ENCODE data around the gene TRIO.

GRCh38 chr5:14185326-14186058, 42.4 kb downstream of the TRIO start:
- TF ChIP-seq YY1 (IDR thresholded peaks at IDR 0.05; ENCODE audit: insufficient read depth, insufficient read length) (no peak), ZNF274 (IDR thresholded peaks at IDR 0.05; ENCODE audit: low read depth, low read length) (no peak)
